Spleen (tissue), 11 donors: Measurements from ENCODE around the gene MAN2A2. TPM values are rescaled to one million over a fixed set of nuclear protein-coding genes. Genes with fewer than 3 reads are reported as not detected.

Source experiments
- DNase-seq: peaks from one replicate; pipeline ENCODE4 v3.0.0-alpha.2; 2020
- H3K27ac ChIP-seq, 8 donors: fragments of 200-600 bp; sonication (generic) in 7 of 8; 1 replicate in 4 of 8; 2 replicates in 4 of 8; pipeline versions ENCODE4 v1.5.0 to v1.8.0; 2016 to 2021; ENCODE audit warnings: inconsistent platforms in 4 of 8, mild to moderate bottlenecking in 4 of 8, moderate library complexity in 1 of 8
- H3K27me3 ChIP-seq, 7 donors: fragments of 200-600 bp; sonication (generic) in 6 of 7; replicated peaks in 1 of 7; 1 replicate in 4 of 7; 2 replicates in 3 of 7; pipeline versions ENCODE4 v1.5.0 to v1.8.0; 2016 to 2021; ENCODE audit warnings: inconsistent platforms in 3 of 7, mild to moderate bottlenecking in 1 of 7
- H3K36me3 ChIP-seq, 6 donors: fragments of 200-600 bp; sonication (generic) in 5 of 6; 1 replicate in 4 of 6; 2 replicates in 2 of 6; pipeline versions ENCODE4 v1.5.0 to v1.8.0; 2016 to 2021; ENCODE audit warnings: inconsistent platforms in 2 of 6
- H3K4me1 ChIP-seq, 6 donors: fragments of 200-600 bp; sonication (generic) in 5 of 6; 1 replicate in 3 of 6; 2 replicates in 3 of 6; pipeline versions ENCODE4 v1.5.0 to v1.8.0; 2016 to 2021; ENCODE audit warnings: inconsistent platforms in 3 of 6
- H3K4me3 ChIP-seq, 8 donors: fragments of 200-600 bp; sonication (generic) in 7 of 8; 1 replicate in 4 of 8; 2 replicates in 4 of 8; pipeline versions ENCODE4 v1.5.0 to v1.8.0; 2016 to 2021; ENCODE audit warnings: inconsistent platforms in 4 of 8, mild to moderate bottlenecking in 4 of 8, moderate library complexity in 2 of 8
- H3K9me3 ChIP-seq, 8 donors: fragments of 200-600 bp; sonication (generic) in 7 of 8; 1 replicate in 4 of 8; 2 replicates in 4 of 8; pipeline versions ENCODE4 v1.5.0 to v1.8.0; 2016 to 2021; ENCODE audit warnings: inconsistent platforms in 4 of 8
- POLR2A ChIP-seq, 3 donors: fragments of 450-650 bp; IDR thresholded peaks; one replicate each; pipeline ENCODE4 v1.5.1; 2017; ENCODE audit warnings: antibody characterized with exemption in 3 of 3, mild to moderate bottlenecking in 1 of 3
- POLR2AphosphoS5 ChIP-seq, 3 donors: sonication (generic); formaldehyde crosslinking; IDR thresholded peaks; one replicate each; pipeline ENCODE4 v1.5.1; 2017; ENCODE audit warnings: antibody characterized with exemption in 3 of 3
- WGBS, 5 donors: extraction: QIAGEN DNeasy Blood & Tissue Kit in 3 of 5; methylation state at CpG; one replicate each; pipeline versions ENCODE4 v1.1.5 to v1.1.7; 2013 to 2018; 5-methylcytosine and 5-hydroxymethylcytosine counted together
- intact Hi-C: fragments of 100-400 bp; cut with DNase I; formaldehyde crosslinking; loops from one replicate; pipeline ENCODE4 v1.15.0; 2023; ENCODE audit warnings: low total_unique reads
- polyA plus RNA-seq, 3 donors: library from polyadenylated mRNA; stranded (reverse); fragments of 200-250 nt; gene quantifications; one replicate each; pipeline ENCODE4 v1.2.1, GENCODE V29; 2013
- total RNA-seq, 7 donors: library from RNA; depleted of rRNA in 3 of 7; stranded (reverse); fragments of >200 nt in 3 of 7; fragmentation: NEBNext Ultra II Directional in 4 of 7; extraction: Animal tissue kit (Norgen Biotek cat#: 25700) in 4 of 7; gene quantifications; one replicate each; pipeline versions ENCODE4 v1.1.0 to v1.2.1, GENCODE V29; 2016 to 2021
- TF ChIP-seq, protein P1 (sequence below), 11 experiments: fragments of 200-600 bp in 7 of 11; fragments of 450-650 bp in 4 of 11; sonication (generic) in 4 of 11; IDR thresholded peaks in 8 of 11; conservative IDR thresholded peaks in 3 of 11; 1 replicate in 7 of 11; 2 replicates in 4 of 11; pipeline versions ENCODE4 v1.4.0 to v1.8.0; 2016 to 2021; ENCODE audit warnings: antibody characterized with exemption in 11 of 11, inconsistent platforms in 4 of 11, mild to moderate bottlenecking in 1 of 11
- donor health status: healthy with polysubstance abuse.
- donor health status: DM: no; HTN: no; CAD: no; lungs with moderate emphysema.
- donor health status: DM: no; HTN: no; CAD: no.
- donor health status: Bipolar disorder and iron deficiency.
- donor health status: healthy.
- donor health status: DM: no; HTN: no; CAD: no.
- donor health status: DM: yes; HTN: yes; CAD: no.

The MAN2A2 gene
- total and polyA plus RNA-seq, 10 donors: 13.7 to 167 (median 110) TPM

DNA sequence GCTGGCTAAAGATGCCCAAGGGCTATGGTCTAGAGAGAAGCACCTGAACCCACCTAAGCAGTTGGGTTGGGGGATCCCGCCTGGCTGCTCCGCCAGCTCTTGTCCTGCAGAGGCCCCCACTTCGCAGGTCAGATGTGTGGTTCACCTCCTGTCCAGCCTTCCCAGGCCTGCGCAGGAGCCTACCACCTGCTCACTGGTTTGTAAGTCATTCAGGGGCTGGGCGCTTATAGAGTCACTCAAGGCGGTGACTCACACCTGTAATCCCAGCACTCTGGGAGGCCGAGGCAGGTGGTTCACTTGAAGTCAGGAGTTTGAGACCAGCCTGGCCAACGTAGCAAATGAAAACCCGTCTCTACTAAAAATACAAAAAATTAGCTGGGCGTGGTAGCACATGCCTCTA, 38.6 kb upstream of the MAN2A2 start:
- WGBS, 5 donors: 92 to 99% (median 96%) methylated on average over 10 of the region's 10 CpGs
- TF ChIP-seq POLR2AphosphoS5 (IDR thresholded peaks at IDR 0.05): no peak
- TF ChIP-seq, protein P1, sequence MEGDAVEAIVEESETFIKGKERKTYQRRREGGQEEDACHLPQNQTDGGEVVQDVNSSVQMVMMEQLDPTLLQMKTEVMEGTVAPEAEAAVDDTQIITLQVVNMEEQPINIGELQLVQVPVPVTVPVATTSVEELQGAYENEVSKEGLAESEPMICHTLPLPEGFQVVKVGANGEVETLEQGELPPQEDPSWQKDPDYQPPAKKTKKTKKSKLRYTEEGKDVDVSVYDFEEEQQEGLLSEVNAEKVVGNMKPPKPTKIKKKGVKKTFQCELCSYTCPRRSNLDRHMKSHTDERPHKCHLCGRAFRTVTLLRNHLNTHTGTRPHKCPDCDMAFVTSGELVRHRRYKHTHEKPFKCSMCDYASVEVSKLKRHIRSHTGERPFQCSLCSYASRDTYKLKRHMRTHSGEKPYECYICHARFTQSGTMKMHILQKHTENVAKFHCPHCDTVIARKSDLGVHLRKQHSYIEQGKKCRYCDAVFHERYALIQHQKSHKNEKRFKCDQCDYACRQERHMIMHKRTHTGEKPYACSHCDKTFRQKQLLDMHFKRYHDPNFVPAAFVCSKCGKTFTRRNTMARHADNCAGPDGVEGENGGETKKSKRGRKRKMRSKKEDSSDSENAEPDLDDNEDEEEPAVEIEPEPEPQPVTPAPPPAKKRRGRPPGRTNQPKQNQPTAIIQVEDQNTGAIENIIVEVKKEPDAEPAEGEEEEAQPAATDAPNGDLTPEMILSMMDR (IDR thresholded peaks at IDR 0.05 in 8 of 11, conservative IDR thresholded peaks at IDR 0.05 in 3 of 11): no peak
- no peak for TF ChIP-seq POLR2A (IDR thresholded peaks at IDR 0.05)

DNA sequence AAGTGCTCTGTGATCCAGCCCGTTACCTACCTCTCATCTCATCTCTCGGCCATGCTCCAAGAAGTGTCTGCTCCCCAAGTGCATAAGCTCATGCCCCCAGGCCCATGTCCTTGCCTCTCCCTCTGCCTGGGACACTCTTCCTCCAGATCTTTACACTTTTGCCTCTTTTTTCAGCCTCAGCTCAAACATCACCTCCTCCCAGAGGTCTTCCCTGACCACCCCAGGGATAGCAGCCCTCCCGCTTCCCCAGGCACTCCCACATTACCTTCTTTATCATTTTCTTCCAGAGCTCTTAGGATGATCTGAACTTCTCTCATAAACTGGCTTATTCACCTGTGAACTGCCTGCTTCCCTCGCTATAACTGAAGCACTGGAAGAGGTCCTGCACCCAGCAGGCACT, 37.4 kb upstream of the MAN2A2 start:
- no peaks in the 10 kb centered on the region for H3K36me3 ChIP-seq
- intact Hi-C loops: no loop called here
- peaks cover 14 to 65% (median 33%) of the 10 kb centered on the region in 6 donors for H3K4me1 ChIP-seq
- 91 to 97% (median 95%) methylated on average over 4 of the region's 4 CpGs for WGBS, 5 donors
- no peak for DNase-seq
- no peak overlapping the region for H3K27ac ChIP-seq
- no peaks in the 10 kb centered on the region for H3K9me3 ChIP-seq
- TF ChIP-seq POLR2A (IDR thresholded peaks at IDR 0.05) (no peak), POLR2AphosphoS5 (IDR thresholded peaks at IDR 0.05) (no peak)
- TF ChIP-seq, protein P1 (IDR thresholded peaks at IDR 0.05 in 8 of 11, conservative IDR thresholded peaks at IDR 0.05 in 3 of 11): no peak
- H3K4me3 ChIP-seq: no peak overlapping the region
- no peaks in the 10 kb centered on the region for H3K27me3 ChIP-seq

More for the DNA sequence above, 38.6 kb upstream of the MAN2A2 start:
- H3K27me3 ChIP-seq: no peaks in the 10 kb centered on the region
- H3K27ac ChIP-seq: peak overlapping the region in 2 of 8 donors; percentile 82 to 86
- H3K9me3 ChIP-seq: no peaks in the 10 kb centered on the region
- intact Hi-C loops: no loop called here
- H3K4me1 ChIP-seq: peaks cover 2 to 65% (median 27%) of the 10 kb centered on the region in 6 donors
- no peak for DNase-seq
- H3K4me3 ChIP-seq: no peak overlapping the region
- H3K36me3 ChIP-seq: no peaks in the 10 kb centered on the region

DNA sequence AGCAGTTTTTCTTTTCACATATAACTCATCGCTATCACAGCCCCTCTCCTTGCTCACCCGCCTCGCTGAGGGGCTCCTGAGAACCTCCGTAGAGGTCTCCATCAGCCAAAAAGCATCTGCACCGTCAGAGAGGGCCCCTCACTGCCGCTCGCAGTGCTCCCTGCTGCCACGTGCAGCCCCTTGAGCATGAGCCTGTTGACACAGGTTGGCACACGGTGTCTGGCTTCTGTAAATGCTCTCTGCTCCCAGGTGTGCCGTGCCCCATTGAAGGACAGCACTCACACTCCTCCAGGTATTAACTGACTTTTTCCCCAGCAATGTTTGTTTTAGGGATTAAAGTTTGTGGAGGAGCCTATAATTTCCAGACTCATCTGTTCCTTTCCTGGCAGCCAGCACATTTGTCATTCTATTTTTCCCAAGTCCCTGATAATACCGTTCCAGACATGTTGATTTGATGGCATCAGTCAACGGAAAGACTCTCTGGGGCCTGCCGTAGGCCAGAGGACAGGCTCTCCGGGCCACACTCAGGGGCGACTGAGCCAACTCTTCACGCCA, 36.9 kb upstream of the MAN2A2 start:
- 78 to 90% (median 81%) methylated on average over 16 of the region's 16 CpGs for WGBS, 5 donors
- no peak for TF ChIP-seq POLR2A (IDR thresholded peaks at IDR 0.05)
- TF ChIP-seq, protein P1 (IDR thresholded peaks at IDR 0.05 in 8 of 11, conservative IDR thresholded peaks at IDR 0.05 in 3 of 11): no peak
- no peak for TF ChIP-seq POLR2AphosphoS5 (IDR thresholded peaks at IDR 0.05)
- Histone ChIP-seq H3K27me3 (no peaks in the 10 kb centered on the region), H3K4me3 (no peak overlapping the region), H3K9me3 (no peaks in the 10 kb centered on the region), H3K27ac (no peak overlapping the region), H3K4me1 (peaks cover 17 to 65% (median 36%) of the 10 kb centered on the region in 6 donors), H3K36me3 (no peaks in the 10 kb centered on the region)
- intact Hi-C loops: no loop called here
- no peak for DNase-seq

DNA sequence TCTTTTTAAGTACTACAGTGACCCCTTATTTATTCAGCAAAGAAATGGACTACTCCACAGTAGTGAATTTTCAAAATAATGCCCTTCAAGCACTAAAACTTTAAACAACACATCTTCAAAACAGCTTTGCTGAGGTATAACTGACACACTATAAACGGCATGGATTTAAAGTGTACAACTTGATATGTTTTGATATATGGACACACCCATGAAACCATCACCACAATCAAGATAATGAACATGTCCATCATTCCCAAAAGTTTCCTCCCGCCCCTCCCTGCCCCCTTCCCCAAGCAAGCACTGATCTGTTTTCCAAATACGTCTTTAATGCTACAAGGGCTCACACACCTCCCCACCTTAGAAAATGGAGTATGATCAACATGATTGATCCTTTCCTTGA, 36.3 kb upstream of the MAN2A2 start:
- TF ChIP-seq POLR2AphosphoS5 (IDR thresholded peaks at IDR 0.05) (no peak), POLR2A (IDR thresholded peaks at IDR 0.05) (no peak)
- TF ChIP-seq, protein P1 (IDR thresholded peaks at IDR 0.05 in 8 of 11, conservative IDR thresholded peaks at IDR 0.05 in 3 of 11): no peak
- intact Hi-C loops: no loop called here
- Histone ChIP-seq H3K27me3 (no peaks in the 10 kb centered on the region), H3K9me3 (no peaks in the 10 kb centered on the region), H3K36me3 (no peaks in the 10 kb centered on the region), H3K27ac (no peak overlapping the region), H3K4me1 (peaks cover 17 to 61% (median 36%) of the 10 kb centered on the region in 6 donors), H3K4me3 (no peak overlapping the region)
- WGBS, 5 donors: 83 to 94% (median 90%) methylated on average over 3 of the region's 3 CpGs
- DNase-seq: no peak
